Measurements from ENCODE around the gene HDGFL2.

The HDGFL2 gene

GRCh38 chr19:4445963-4446703 is 26.0 kb upstream of the HDGFL2 start:
- DNase-seq: no peak

GRCh38 chr19:4446704-4447200 is 25.3 kb upstream of the HDGFL2 start:
- DNase-seq: no peak

- no peak for DNase-seq
Observed at GRCh38 chr19:4447327-4448146, 24.6 kb upstream of the HDGFL2 start.

- no peak for DNase-seq
Observed at GRCh38 chr19:4448147-4448985, 23.7 kb upstream of the HDGFL2 start.

GRCh38 chr19:4449022-4449638 is 23.0 kb upstream of the HDGFL2 start:
- no peak for DNase-seq

- no peak for DNase-seq
Observed at GRCh38 chr19:4449639-4450028, 22.5 kb upstream of the HDGFL2 start.

- DNase-seq: no peak
Observed at GRCh38 chr19:4452230-4452990, 19.7 kb upstream of the HDGFL2 start.

GRCh38 chr19:4453232-4454179 is 18.6 kb upstream of the HDGFL2 start:
- DNase-seq: no peak

- peak; percentile 4 for DNase-seq
Observed at GRCh38 chr19:4454747-4455718, 17.1 kb upstream of the HDGFL2 start.

GRCh38 chr19:4455719-4456475 is 16.2 kb upstream of the HDGFL2 start:
- DNase-seq: no peak

GRCh38 chr19:4456476-4456842 is 15.6 kb upstream of the HDGFL2 start:
- DNase-seq: peak; percentile 38

GRCh38 chr19:4456843-4457653 is 15.0 kb upstream of the HDGFL2 start:
- DNase-seq: peak; percentile 60

GRCh38 chr19:4457654-4458395 is 14.3 kb upstream of the HDGFL2 start, which contains the start of gene UBXN6:
Gene UBXN6 (minus strand): TSS chr19:4457794. CDS start chr19:4457697, 97 bp downstream.
- peak; percentile 94 for DNase-seq

GRCh38 chr19:4464815-4465581 is 7.1 kb upstream of the HDGFL2 start:
- DNase-seq: no peak

- no peak for DNase-seq
Observed at GRCh38 chr19:4467835-4468234, 4.3 kb upstream of the HDGFL2 start.
